ENCODE measurements around the gene KCNF1. TPM values are rescaled to one million over a fixed set of nuclear protein-coding genes. Genes with fewer than 3 reads are reported as not detected.
"Not testable (repeated sequence)": the region's sequence is repeated elsewhere in the genome, so short reads cannot be mapped to it uniquely, and the experiment has no call there.

The KCNF1 gene
- total RNA-seq, 1 donor from 2014 or later: not detected

GRCh38 chr2:10951558-10952414 is 40.1 kb downstream of the KCNF1 start:
- DNase-seq (ENCODE audit: low spot score): no peak
- peaks cover 5% of the 10 kb centered on the region for H3K36me3 Mint-ChIP-seq (ENCODE audit: low read depth)
- H3K27ac Mint-ChIP-seq: no peak overlapping the region
- H3K4me1 Mint-ChIP-seq (ENCODE audit: low read depth): no peaks in the 10 kb centered on the region
- intact Hi-C loops (cut with micrococcal nuclease): no loop called here
- H3K4me3 Mint-ChIP-seq: no peak overlapping the region
- peaks cover 12% of the 10 kb centered on the region for H3K9me3 Mint-ChIP-seq
- peaks cover 4% of the 10 kb centered on the region for H3K27me3 Mint-ChIP-seq (ENCODE audit: insufficient read depth)

GRCh38 chr2:10954416-10954815 is 42.7 kb downstream of the KCNF1 start:
- H3K9me3 Mint-ChIP-seq: peaks cover 12% of the 10 kb centered on the region

DNA sequence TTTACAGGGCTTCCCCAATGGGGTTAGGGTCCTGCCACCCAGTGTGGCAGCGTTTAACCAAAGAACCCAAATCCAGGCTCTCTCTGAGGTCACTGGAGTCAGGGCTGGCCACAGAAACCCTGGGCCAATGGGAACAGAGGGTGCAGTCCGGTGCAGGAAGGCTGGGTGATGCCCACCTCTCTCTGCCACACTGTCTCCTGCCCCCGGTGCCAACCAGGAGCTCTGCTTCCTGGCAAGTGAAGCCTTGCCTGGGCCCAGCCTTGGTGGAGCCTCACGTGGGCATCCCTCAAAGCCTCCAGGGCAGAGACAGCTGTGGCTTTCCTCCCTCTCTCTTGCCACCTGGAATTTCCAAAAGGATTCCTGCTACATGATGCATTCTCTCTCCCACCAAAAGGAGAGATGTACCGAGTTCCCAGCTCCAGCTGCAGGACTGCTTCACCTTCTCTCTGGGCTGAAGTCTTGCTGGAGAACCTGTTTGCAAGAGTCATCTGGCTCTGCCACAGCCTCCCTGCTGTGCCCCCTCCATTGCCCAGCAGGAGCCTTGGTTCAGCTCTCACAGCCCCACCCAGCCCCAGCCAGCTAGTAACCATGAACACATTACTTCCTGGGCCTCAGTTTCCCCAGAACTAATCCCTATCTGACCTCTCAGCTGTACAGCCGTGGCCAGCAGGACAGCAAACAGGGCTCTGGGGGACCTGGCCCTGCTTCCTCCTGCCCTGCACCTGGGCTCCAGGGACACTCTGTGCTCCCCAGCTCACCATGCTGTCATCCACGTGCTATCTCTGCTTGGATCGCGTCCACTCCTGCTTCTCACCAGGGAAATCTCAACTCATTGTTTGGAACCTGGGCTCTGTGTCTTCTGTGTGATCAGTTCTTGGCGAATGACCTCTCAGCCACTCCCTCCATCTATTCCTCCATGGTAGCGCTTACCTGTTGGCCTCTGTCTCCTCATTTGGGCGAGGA is 43.4 kb downstream of the KCNF1 start:
- intact Hi-C loops (cut with micrococcal nuclease): no loop called here
- peaks cover 12% of the 10 kb centered on the region for H3K9me3 Mint-ChIP-seq
- no peak overlapping the region for H3K27ac Mint-ChIP-seq

More at GRCh38 chr2:10954416-10954815, 42.7 kb downstream of the KCNF1 start:
- Mint-ChIP-seq H3K27ac (no peak overlapping the region), H3K27me3 (ENCODE audit: insufficient read depth) (peaks cover 4% of the 10 kb centered on the region), H3K36me3 (ENCODE audit: low read depth) (peaks cover 5% of the 10 kb centered on the region), H3K4me1 (ENCODE audit: low read depth) (no peaks in the 10 kb centered on the region), H3K4me3 (no peak overlapping the region)
- intact Hi-C loops (cut with micrococcal nuclease): no loop called here
- DNase-seq (ENCODE audit: low spot score): no peak

GRCh38 chr2:10956006-10956790 is 44.5 kb downstream of the KCNF1 start:
- no peak for DNase-seq (ENCODE audit: low spot score)
- Mint-ChIP-seq H3K4me1 (ENCODE audit: low read depth) (no peaks in the 10 kb centered on the region), H3K27me3 (ENCODE audit: insufficient read depth) (peaks cover 4% of the 10 kb centered on the region), H3K36me3 (ENCODE audit: low read depth) (peaks cover 5% of the 10 kb centered on the region), H3K9me3 (peaks cover 12% of the 10 kb centered on the region), H3K4me3 (no peak overlapping the region), H3K27ac (no peak overlapping the region)
- intact Hi-C loops (cut with micrococcal nuclease): no loop called here

More for the DNA sequence above, 43.4 kb downstream of the KCNF1 start:
- DNase-seq (ENCODE audit: low spot score): no peak
- H3K27me3 Mint-ChIP-seq (ENCODE audit: insufficient read depth): peaks cover 4% of the 10 kb centered on the region
- H3K36me3 Mint-ChIP-seq (ENCODE audit: low read depth): peaks cover 5% of the 10 kb centered on the region
- H3K4me3 Mint-ChIP-seq: no peak overlapping the region
- no peaks in the 10 kb centered on the region for H3K4me1 Mint-ChIP-seq (ENCODE audit: low read depth)

GRCh38 chr2:10957391-10957790 is 45.7 kb downstream of the KCNF1 start:
- Mint-ChIP-seq H3K27me3 (ENCODE audit: insufficient read depth) (peaks cover 4% of the 10 kb centered on the region), H3K36me3 (ENCODE audit: low read depth) (peaks cover 5% of the 10 kb centered on the region), H3K4me1 (ENCODE audit: low read depth) (no peaks in the 10 kb centered on the region), H3K9me3 (peaks cover 12% of the 10 kb centered on the region), H3K27ac (no peak overlapping the region), H3K4me3 (no peak overlapping the region)
- intact Hi-C loops (cut with micrococcal nuclease): no loop called here
- no peak for DNase-seq (ENCODE audit: low spot score)

- H3K36me3 Mint-ChIP-seq (ENCODE audit: low read depth); H3K27ac Mint-ChIP-seq; DNase-seq (ENCODE audit: low spot score); H3K27me3 Mint-ChIP-seq (ENCODE audit: insufficient read depth); intact Hi-C loops (cut with micrococcal nuclease); H3K4me1 Mint-ChIP-seq (ENCODE audit: low read depth); H3K4me3 Mint-ChIP-seq; H3K9me3 Mint-ChIP-seq: not testable (repeated sequence)
These were observed 46.7 kb downstream of the KCNF1 start for GRCh38 chr2:10958452-10958851.

GRCh38 chr2:10960606-10961489 is 49.1 kb downstream of the KCNF1 start:
- H3K27ac Mint-ChIP-seq: no peak overlapping the region
- H3K4me1 Mint-ChIP-seq (ENCODE audit: low read depth): no peaks in the 10 kb centered on the region
- no peaks in the 10 kb centered on the region for H3K9me3 Mint-ChIP-seq
- no peaks in the 10 kb centered on the region for H3K27me3 Mint-ChIP-seq (ENCODE audit: insufficient read depth)
- DNase-seq (ENCODE audit: low spot score): no peak
- intact Hi-C loops (cut with micrococcal nuclease): no loop called here
- H3K4me3 Mint-ChIP-seq: no peak overlapping the region
- no peaks in the 10 kb centered on the region for H3K36me3 Mint-ChIP-seq (ENCODE audit: low read depth)

GRCh38 chr2:10961490-10961875 is 49.7 kb downstream of the KCNF1 start:
- H3K9me3 Mint-ChIP-seq: no peaks in the 10 kb centered on the region
- DNase-seq (ENCODE audit: low spot score): no peak
- intact Hi-C loops (cut with micrococcal nuclease): no loop called here
- H3K27ac Mint-ChIP-seq: no peak overlapping the region
- no peaks in the 10 kb centered on the region for H3K36me3 Mint-ChIP-seq (ENCODE audit: low read depth)
- no peaks in the 10 kb centered on the region for H3K4me1 Mint-ChIP-seq (ENCODE audit: low read depth)
- no peaks in the 10 kb centered on the region for H3K27me3 Mint-ChIP-seq (ENCODE audit: insufficient read depth)
- H3K4me3 Mint-ChIP-seq: no peak overlapping the region

DNA sequence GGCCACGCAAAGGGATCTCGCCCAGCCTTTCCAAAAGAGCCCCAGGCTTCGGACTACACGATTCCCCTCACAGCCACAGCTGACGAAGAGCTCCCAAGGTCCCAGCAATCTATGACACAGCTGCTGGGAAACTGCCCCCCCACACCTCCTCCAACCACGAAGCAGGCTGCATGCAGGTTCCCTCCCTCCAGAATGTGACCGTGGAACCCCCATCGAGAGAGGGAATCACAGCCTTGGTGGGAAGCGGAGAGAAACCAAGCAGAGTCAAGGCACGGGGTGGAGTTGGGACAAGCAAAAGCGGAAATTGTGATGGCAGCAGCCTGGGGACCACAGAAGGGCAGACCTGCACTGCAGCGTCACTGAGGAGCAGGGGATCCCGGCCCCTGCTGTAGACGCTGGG is 50.3 kb downstream of the KCNF1 start:
- Mint-ChIP-seq H3K27ac (no peak overlapping the region), H3K4me1 (ENCODE audit: low read depth) (no peaks in the 10 kb centered on the region), H3K36me3 (ENCODE audit: low read depth) (no peaks in the 10 kb centered on the region), H3K4me3 (no peak overlapping the region), H3K27me3 (ENCODE audit: insufficient read depth) (no peaks in the 10 kb centered on the region), H3K9me3 (no peaks in the 10 kb centered on the region)
- intact Hi-C loops (cut with micrococcal nuclease): no loop called here
- no peak for DNase-seq (ENCODE audit: low spot score)

DNA sequence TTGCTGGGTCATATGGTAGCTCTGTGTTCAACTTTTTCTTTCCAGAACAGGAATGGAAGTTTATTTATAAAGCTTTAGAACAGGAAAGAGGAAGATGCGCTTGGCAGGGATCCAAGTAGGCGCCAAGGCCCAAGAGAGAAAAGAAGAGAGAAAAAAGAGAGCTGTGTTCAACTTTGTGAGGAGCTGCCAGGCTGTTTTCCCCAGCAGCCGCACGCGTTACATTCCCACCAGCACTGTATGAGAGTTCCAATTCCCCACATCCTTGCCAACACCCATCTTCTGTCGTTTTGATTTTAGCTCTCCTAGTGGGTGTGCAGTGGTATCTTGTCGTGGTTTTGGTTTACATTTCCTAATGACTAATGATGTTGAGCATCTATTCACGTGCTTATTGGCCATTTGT is 51.4 kb downstream of the KCNF1 start:
- no peak overlapping the region for H3K27ac Mint-ChIP-seq
- H3K4me1 Mint-ChIP-seq (ENCODE audit: low read depth): no peaks in the 10 kb centered on the region
- DNase-seq (ENCODE audit: low spot score): no peak
- no peak overlapping the region for H3K4me3 Mint-ChIP-seq
- no peaks in the 10 kb centered on the region for H3K27me3 Mint-ChIP-seq (ENCODE audit: insufficient read depth)
- intact Hi-C loops (cut with micrococcal nuclease): no loop called here
- H3K9me3 Mint-ChIP-seq: no peaks in the 10 kb centered on the region
- H3K36me3 Mint-ChIP-seq (ENCODE audit: low read depth): no peaks in the 10 kb centered on the region

All from activated T-helper 1 cell treated with anti-CD3 and anti-CD28 coated beads, Interleukin-12 subunit alpha, Interleukin-12 subunit beta, Interleukin-2, Interleukin-4 antibody, amounts not matched to agents 30 ng/mL and 10 ng/mL and 1 ng/mL, durations not matched to agents 14 hours and 24 hours and 36 hours (primary cell).